Gastroesophageal sphincter (tissue), 3 donors: Measurements from ENCODE around the gene SPCS2.

Experiments used
- CTCF ChIP-seq, 4 experiments: fragments of 200-600 bp in 2 of 4; fragments of 450-650 bp in 2 of 4; sonication (generic) in 1 of 4; IDR thresholded peaks; one replicate each; pipeline ENCODE4 v1.5.1; 2017 to 2019; ENCODE audit warnings: antibody characterized with exemption in 4 of 4, mild to moderate bottlenecking in 2 of 4, moderate library complexity in 2 of 4
- POLR2A ChIP-seq, 2 donors: fragments of 450-650 bp; IDR thresholded peaks; one replicate each; pipeline ENCODE4 v1.6.1; 2017; ENCODE audit warnings: antibody characterized with exemption in 2 of 2, mild to moderate bottlenecking in 2 of 2, moderate library complexity in 1 of 2

GRCh38 chr11:74932797-74933196 is 16.3 kb upstream of the SPCS2 start:
- TF ChIP-seq CTCF (IDR thresholded peaks at IDR 0.05) (no peak), POLR2A (IDR thresholded peaks at IDR 0.05) (no peak)
